CD4-positive, alpha-beta T cell treated with Interleukin-1 beta for 1 hour (primary cell): ENCODE measurements around the gene RASAL2.
A peak's percentile ranks its signal among the peaks of the same experiment; 100 is the strongest.
"Not testable (repeated sequence)": the region's sequence is repeated elsewhere in the genome, so short reads cannot be mapped to it uniquely, and the experiment has no call there.

Experiments used
- DNase-seq, 2 donors: peaks; one replicate each; pipeline ENCODE4 v3.0.0-alpha.2; 2020 to 2022

The RASAL2 gene

DNA sequence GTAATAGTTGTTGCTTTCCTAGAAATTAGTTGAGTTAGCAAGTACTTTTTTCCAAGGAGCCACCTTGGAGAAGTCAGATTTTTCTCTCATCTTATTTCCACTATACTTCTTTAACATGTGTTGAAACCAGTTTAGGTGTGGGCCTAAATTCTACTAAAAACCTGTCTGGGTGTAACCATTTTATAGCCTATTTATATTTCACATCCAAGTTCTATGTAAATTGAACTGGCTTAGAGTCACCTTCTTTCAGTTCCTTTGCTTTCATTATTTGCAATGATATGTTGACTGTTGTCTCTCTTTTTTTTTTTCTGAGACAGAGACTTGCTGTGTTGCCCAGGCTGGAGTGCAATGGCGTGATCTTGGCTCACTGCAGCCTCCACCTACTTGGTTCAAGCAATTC, 207.2 kb downstream of the RASAL2 start:
- DNase-seq = no peak

DNA sequence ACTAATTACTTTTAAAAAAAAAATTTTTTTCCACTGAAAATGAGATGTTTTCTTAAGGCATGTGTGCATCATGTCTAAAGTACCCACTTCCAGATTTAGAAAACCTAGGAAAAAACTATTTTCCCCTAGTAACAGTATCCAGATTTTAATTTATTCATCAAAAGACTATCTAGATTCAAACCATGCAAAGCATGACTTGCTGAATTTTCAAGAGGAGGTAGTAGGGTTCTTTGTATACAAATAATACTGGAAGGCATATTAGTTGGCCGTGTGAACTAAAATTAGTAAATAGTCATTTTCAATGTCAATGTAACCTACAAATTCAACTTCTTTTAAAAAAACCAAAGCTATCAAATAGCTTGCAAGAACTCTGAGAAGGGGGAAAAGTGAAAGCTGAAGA, 213.4 kb downstream of the RASAL2 start:
- no peak for DNase-seq

DNA sequence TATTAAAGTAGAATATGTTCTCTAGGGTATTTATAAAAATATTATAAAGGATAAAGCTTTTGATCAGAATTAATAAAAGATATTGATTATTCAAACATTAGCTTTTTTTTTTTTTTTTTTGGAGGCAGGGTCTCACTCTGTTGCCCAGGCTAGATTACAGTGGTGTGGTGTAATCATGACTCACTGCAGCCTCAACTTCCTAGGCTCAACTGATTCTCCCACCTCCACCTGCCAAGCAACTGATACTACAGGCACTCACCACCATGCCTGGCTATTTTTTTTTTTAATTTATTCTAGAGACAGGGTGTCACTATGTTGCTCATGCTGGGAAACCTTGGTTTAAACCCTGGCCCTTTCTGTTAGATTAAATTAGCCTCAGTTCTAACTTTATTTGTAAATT, 214.5 kb downstream of the RASAL2 start:
- DNase-seq = no peak

DNA sequence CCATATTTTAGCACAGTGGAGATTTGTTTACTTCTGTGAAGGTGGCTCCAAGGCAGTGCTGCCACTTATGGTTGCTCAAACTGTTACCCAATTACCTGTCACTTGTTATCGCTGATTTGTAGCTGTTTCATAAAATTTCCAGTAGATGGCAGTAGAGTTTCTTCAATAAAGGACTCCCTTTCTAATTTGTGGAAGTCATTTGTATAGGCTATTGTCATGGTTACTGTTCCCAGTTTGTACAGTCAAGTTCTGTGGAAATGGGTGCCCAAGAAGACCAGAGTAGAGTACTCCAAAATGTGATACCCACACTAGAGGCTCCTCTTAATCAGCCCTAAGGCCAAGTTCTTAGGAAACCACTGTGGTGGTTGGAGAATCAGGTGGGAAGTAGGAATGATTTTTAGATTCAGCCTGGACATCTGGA, 216.8 kb downstream of the RASAL2 start:
- peak in 1 of 2 donors; percentile 32 for DNase-seq

DNA sequence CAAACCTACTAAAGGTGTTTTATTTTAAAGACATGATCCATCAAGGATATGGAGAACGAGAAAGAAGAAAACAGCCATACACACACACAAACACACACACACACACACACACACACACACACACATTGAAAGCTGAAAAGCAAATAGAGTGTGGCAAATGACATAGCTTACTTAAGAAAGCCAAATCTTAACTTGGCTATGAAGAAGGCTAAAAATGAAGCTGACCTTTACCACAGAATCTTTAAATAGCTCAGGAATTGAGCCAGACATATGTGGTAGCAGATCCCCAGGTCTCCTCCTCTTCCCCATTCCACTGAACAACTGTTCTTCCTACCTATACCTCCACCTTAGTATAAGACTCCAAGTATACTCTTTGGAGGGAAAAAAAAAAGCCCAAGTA, 217.3 kb downstream of the RASAL2 start:
- DNase-seq = no peak

DNA sequence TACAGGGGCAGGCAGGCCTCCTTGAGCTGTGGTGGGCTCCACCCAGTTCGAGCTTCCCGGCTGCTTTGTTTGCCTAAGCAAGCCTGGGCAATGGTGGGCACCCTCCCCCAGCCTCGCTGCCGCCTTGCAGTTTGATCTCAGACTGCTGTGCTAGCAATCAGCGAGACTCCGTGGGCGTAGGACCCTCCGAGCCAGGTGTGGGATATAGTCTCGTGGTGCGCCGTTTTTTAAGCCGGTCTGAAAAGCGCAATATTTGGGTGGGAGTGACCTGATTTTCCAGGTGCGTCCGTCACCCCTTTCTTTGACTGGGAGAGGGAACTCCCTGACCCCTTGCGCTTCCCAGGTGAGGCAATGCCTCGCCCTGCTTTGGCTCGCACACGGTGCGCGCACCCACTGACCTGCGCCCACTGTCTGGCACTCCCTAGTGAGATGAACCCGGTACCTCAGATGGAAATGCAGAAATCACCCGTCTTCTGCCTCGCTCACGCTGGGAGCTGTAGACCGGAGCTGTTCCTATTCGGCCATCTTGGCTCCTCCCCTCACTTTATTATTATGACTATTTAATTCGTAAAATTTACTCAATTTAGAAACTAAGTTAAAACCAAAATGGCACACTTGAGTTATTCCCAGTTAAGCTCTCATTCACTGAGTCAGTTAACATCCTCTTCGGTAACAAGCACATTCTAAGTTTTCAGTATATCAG, 226.5 kb downstream of the RASAL2 start:
- not testable (repeated sequence) for DNase-seq

DNA sequence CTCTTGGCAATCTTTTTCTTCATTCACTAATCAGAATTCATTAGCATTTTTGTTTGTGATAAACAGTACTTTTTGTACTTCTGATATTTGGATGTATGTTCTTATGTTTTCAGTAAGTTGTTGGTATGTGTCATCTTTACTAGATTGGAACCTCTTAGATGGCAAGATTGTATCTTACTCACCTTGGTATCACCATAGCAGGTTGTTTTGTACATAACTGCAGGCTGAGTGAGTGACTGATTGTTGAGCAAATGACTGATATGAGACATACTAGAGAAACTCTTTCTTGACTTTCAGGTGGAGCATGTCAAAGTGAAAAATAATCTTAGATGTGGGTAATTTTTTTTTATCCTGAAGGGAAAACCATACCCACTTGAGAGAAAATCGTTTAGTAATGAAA, 229.2 kb downstream of the RASAL2 start:
- no peak for DNase-seq

DNA sequence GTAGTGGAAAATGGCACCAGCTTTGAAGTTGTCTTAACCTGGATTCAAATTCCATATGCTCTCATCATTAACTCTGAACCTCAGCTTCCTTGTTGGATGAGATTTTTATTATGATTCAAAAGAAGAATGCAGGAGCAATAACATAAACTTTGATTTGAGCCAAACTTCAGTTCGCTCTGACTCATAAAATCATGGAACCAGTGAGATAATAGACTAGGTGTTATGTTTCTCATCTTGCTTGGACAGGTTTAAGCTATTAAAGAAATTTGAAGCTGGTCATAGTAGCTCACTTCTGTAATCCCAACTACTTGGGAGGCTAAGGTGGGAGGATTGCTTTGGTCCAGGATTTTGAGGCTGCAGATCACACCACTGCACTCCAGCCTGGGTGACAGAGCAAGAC, 230.1 kb downstream of the RASAL2 start:
- no peak for DNase-seq

DNA sequence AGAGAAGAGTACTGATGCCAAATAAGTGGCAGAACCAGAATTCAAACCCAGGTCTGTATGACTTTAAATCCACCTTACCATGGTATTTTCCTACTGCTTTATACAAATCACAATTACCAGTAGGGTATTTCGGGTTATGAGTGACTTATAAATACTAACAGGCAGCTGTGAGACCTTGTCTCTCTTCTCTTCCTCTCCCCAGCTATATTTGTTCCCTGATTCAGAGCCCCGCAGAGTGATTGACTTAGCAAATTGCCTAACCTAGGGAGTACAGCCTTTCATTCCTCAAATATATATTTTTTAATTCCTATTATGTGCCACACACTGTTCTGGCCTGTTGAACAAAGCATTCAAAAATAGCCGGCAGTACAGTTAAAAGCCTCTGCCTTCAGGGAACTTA, 234.8 kb downstream of the RASAL2 start:
- DNase-seq = no peak

DNA sequence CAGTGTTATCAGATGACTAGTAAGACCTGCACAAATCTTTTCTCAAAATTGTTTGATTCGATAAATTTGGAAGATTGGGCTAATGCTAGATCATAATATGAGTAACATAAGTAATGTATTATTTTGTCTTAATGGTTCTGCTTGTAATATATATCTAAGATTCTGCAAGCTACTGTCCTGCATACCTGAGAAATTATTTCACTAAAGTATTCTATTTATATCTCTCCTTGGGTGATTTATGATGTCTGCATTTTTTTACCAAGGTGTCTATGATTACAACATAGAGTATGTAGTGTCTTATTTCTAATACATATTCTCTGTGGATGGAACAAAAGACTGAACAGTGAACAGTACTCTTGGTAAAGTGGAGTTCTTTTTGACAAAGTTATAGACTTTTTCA, 236.2 kb downstream of the RASAL2 start:
- DNase-seq = no peak

DNA sequence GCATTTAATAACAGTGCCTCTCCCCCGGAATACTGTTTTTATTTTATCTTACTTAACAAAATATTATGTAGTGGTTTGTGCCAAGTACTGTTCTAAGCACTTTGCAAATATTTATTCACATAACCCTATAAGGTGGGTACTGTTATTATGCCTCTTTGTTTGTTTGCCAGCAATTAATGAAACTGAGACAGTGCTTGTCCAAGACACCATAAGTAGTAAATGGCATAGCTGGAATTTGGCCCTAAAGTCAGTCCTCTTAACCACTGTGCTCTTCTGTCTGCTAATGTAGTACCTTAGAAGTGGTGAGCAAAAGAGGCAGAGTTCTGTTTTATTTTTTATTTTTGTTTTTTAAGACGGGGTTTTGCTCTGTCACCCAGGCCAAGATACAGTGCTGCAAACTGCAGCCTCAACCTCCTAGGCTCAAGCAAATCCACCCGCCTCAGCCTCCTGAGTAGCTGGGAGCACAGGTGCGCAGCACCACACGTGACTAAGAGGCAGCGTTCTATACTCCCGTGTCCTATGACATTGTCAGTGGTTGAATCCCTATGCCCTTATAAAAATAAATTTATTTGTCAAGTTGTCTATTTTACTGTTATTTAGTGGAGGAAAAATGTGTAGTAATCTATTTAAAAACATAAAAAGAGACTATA, 237.1 kb downstream of the RASAL2 start:
- DNase-seq = no peak

DNA sequence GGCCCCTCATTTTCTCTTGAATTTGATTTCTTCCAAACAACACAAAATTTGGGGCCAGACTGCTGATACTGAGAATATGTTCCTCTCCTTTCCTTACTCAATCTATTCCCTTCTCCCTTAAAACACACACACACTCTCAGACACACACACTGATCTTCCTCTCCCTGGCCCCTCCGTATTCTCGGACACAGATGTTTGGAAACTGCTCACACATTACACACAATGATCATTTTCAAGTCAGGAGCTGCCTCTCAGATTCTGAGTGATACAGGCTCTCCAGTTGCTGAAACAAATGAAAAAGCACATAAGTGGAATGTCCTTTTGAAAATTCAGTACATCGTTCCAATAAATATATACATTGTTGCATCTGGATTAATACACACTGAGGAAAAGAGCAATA, 241.5 kb downstream of the RASAL2 start:
- no peak for DNase-seq

DNA sequence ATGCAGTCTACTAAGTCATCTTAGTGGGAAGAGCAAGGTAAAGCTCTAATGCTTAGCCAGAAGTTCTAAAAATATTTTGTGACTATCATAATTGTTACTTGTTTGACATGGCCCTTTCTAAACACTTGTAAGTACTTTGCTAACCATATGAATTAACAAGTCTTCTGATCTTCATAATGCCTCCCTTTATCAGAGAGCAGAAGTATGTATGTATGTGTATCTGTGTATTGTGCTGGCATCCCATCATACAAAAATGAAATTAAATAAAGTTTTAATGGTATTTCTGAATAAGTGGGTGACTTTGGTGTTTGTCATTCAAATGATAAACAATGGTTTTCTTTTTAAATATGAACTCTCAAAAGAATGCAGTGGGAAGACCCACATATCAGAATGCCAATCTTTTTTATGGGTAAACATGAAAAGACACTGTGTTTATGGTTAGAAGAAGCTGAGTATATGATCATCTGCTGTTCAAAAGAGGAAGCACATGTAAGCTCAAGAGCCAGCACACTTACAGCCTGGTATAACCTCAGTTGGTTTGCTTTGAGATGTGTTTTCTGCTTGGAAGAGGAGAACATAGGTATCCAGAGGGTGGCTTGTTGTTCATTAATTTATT, 243.3 kb downstream of the RASAL2 start:
- DNase-seq = no peak

DNA sequence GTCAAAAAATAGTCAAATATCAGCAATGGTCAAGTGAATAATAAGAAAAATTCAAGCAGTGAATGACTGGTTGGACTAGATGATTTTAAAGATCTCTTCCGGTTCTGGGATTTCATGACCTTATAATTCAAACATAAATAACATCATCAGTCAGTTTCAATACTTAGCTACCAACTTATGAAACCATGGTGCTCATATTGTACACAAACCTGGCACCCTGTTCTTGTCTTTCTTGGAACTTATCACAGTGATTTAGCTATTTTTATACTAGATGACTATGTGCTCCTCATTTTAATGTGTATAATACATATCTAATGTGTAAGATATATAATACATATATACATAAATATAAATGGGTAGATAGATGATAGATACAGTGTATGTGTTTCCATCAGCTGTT, 245.9 kb downstream of the RASAL2 start:
- DNase-seq = no peak

DNA sequence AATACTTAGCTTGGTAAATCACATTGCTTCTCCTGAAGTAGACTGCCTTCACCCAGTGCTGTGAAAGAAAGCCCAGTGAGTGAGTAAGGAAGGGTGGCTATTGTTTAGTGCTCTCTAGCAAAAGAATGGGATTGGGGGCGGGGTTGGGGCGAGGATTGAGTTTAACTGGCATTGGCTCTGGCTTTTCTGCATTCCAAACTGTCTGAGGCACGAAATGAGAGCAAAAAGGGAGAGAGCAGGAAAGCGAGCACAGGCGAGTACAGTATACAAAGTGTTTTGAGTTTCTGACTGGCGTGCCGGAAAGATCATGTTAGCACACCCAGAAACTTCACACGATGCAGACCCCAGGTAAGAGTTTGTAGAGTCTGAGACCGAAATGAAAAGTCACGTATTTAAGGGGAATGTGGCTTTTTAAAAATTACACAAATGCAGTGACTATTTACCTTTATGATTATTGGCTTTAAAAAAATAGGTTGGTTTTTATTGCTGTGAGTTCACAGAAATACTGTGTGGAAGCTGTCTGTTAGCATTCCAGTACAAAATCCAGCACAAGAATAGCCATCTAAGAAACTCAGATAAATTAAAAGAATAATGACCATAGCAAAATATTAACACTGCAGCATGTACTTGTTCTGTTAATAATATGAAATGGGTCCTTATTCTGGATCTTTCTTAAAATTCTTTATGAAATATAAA, 247.5 kb downstream of the RASAL2 start:
- no peak for DNase-seq

DNA sequence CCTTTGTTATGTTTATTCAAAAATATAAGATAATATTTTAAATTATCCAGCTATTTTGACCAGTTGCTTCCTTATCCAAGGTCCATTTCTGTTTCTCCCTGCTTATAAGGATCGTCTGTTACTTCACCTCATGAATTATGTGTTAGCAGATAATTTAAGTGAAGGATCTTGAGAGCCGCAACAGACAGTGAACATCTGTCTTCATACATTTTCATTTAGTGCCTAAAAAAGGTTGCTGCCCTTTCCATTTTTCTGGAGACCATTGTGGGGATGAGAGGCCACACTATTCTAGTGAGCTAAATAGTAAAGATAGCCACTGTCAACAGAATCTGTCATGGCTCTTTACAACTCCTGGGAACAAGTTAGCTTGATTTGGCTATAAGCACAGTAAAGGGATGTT, 248.8 kb downstream of the RASAL2 start:
- DNase-seq = no peak

DNA sequence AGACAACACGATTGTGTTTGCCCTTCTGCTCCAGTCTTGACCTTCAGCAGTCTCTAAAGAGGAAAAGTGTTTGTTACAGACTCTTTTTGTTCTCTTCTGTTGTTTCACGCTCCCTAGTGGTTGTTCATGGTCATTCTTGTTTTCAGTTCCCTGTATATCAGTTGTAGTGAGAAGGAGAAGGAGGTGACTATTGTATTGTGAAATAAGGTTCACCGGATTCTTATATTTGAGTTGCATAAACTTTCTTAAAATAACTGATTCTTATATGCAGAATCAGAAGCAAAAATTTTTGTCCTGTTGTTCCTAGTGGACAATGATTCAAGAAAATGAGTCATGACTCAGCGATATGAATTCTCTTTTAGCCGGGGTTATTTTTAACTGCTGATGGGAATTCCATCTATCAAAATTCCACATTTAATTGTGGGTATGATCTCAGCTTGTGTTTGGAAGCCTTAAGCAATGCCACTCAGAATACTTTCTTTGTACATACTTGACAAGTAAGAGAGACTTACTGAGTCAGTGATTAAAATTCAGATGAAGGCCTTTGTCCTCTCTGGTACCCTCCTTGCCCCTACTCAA, 250.7 kb downstream of the RASAL2 start:
- DNase-seq = no peak

DNA sequence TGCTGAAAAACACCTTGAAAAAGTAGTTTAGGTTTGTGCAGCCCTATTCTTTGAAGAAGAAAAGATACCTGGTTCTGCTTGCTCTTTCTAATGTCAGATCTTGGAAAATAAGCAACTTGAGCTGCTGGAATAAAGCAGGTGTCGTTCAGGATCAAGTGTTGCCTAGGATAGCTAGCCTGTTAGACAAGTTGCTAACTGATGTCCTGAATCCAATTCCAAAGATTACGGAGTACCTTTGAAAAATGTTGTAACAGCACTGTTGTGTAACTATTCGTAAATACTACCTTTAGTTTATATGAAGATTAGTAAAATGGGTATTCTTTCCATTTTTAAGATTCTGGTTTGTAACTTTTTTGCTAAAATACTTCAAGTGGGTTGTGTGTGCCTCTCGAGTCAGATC, 251.3 kb downstream of the RASAL2 start:
- no peak for DNase-seq

DNA sequence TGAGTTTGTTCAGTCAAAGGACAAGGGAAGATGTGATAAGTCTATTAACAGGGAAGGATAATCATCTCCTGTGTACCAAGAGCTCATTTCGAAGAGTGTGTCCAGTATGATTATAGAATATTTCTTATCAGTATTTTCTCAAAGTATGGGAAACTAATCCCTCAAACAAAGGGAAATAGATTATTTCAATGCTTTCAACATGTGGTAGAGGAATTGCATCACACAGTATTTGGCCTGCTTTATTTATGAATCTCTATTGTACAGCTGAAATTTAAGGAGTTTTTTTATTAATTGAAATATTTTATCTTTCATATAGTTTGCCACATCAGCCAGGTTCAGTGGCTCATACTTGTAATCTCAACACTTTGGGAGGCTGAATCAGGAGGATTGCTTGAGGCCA, 251.9 kb downstream of the RASAL2 start:
- DNase-seq = no peak

DNA sequence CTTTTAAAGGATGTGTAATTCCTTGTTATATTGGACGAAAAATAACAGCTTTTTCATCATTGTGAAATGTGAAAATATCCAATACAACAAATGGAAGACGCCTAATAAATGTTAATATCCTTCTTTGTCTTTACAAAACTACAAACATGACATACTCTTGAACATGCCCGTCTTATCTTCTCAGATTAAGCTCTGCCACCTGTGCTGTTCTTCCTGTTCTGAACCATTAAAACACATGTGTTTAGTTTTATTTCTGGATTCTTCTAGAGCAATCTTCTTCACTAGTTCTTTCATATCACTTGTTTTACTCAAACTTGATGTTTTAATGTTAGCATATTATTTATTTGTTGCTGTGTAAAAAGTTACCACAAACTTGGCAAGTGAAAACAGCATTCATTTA, 255.9 kb downstream of the RASAL2 start:
- DNase-seq = no peak

DNA sequence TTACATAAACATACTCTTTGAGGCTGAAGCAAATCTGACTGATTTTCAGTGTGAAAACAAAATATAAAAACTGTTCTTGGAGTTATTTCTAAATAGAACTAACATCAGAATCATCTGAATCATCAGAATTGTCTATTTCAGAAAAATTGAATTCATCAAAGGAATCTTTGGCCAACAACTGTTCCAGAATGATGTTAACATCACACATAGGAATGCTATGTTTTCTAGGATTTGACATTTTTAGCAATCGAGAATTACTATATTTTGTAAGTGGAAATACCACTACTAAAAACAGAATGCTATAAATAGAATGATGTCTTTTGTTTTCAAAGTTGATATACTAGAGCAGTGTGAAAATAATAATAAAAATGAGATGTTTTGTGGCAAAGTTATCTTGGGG, 258.0 kb downstream of the RASAL2 start:
- DNase-seq = not testable (repeated sequence)

DNA sequence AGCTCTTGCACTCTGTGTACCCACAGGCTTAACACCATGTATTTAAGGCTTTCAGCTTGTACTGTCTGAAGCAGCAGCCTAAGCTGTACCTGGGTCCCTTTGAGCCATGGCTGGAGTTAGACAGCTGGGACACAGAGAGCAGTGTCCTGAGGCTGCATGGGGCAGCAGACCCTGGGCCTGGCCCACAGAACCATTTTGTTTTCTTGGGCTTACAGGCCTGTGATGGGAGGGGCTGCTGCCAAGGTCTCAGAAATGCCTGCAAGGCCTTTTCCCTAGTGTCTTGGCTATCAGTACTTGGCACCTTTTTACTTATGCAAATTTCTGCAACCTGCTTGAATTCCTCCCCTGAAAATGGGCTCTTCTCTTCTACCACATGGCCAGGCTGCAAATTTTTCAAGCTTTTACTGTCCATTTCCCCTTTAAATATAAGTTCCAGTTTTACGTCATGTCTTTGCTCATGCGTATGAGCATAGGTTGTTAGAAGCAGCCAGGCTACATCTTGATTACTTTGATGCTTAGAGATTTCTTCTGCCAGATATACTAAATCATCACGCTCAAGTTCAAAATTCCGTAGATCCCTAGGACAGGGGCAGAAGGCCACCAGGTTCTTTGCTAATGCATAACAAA, 259.0 kb downstream of the RASAL2 start:
- DNase-seq = no peak

DNA sequence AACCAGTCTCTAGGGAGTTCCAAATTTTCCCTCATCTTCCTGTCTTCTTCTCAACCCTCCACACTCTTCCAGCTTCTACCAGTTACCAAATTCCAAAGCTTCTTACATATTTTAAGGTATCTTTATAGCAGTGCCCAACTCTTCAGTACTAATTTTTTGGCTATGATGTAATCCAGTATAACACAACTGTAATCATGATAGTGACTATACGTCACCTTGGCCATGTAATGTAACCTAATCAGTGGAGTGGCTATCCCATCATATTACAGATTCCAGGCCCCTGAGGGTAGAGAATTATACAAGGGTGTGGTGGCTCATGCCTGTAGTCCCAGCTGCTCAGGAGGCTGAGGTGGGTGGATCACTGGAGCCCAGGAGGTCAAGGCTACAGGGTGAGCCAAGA, 259.6 kb downstream of the RASAL2 start:
- DNase-seq = no peak
